Testis (tissue), 2 donors: ENCODE data around the gene GUCY1A2.
A peak's percentile ranks its signal among the peaks of the same experiment; 100 is the strongest.

ENCODE experiments used
- POLR2A ChIP-seq: fragments of 450-650 bp; IDR thresholded peaks from one replicate; pipeline ENCODE4 v1.6.1; 2017; ENCODE audit warnings: antibody characterized with exemption, mild to moderate bottlenecking, moderate library complexity
- TF ChIP-seq, protein P1 (sequence below), 3 experiments: fragments of 450-650 bp in 2 of 3; fragments of 200-600 bp in 1 of 3; sonication (generic) in 1 of 3; IDR thresholded peaks; one replicate each; pipeline ENCODE4 v1.5.1; 2016 to 2019; ENCODE audit warnings: antibody characterized with exemption in 3 of 3, mild to moderate bottlenecking in 2 of 3, moderate library complexity in 1 of 3

DNA sequence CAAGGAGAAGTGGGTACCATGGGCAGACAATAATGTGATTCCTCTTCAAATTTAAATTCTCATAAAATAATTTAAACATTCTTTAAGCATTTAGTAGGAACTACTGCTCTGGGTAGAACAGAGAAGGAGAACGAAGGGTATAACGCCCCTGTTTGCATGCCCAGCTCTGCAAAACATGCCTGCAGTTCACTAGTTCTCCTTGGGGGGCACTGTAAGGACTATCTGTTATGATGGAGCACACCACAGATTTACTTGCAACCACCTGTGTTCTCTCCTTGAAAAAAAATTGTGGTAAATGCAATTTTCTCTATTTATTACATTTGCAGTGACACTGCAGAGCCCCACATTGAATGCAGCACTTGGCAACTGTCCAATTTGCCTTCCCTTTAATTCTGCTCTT is 100.3 kb downstream of the GUCY1A2 start:
- no peak for TF ChIP-seq POLR2A
- TF ChIP-seq, protein P1, sequence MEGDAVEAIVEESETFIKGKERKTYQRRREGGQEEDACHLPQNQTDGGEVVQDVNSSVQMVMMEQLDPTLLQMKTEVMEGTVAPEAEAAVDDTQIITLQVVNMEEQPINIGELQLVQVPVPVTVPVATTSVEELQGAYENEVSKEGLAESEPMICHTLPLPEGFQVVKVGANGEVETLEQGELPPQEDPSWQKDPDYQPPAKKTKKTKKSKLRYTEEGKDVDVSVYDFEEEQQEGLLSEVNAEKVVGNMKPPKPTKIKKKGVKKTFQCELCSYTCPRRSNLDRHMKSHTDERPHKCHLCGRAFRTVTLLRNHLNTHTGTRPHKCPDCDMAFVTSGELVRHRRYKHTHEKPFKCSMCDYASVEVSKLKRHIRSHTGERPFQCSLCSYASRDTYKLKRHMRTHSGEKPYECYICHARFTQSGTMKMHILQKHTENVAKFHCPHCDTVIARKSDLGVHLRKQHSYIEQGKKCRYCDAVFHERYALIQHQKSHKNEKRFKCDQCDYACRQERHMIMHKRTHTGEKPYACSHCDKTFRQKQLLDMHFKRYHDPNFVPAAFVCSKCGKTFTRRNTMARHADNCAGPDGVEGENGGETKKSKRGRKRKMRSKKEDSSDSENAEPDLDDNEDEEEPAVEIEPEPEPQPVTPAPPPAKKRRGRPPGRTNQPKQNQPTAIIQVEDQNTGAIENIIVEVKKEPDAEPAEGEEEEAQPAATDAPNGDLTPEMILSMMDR (IDR thresholded peaks at IDR 0.05), result peak in 1 of 3 experiments; percentile 39
